Stimulated activated CD4-positive, alpha-beta T cell treated with anti-CD3 and anti-CD28 coated beads, Interleukin-12 subunit alpha, Interleukin-12 subunit beta, amount 100 ng/mL, for 24 hours (primary cell): ENCODE measurements around the gene FNDC3A.

Experiments used
- DNase-seq, 2 experiments: peaks; one replicate each; pipeline ENCODE4 v3.0.0-alpha.2; 2020; ENCODE audit warnings: low read depth in 2 of 2

FNDC3A gene

GRCh38 chr13:48975856-48976575 is at the start of gene FNDC3A:
Gene FNDC3A, plus strand, starts transcription at chr13:48975912. Its CDS starts 30,279 bp downstream, at chr13:49006191.
- DNase-seq, result peak; percentile 77 to 81

DNA sequence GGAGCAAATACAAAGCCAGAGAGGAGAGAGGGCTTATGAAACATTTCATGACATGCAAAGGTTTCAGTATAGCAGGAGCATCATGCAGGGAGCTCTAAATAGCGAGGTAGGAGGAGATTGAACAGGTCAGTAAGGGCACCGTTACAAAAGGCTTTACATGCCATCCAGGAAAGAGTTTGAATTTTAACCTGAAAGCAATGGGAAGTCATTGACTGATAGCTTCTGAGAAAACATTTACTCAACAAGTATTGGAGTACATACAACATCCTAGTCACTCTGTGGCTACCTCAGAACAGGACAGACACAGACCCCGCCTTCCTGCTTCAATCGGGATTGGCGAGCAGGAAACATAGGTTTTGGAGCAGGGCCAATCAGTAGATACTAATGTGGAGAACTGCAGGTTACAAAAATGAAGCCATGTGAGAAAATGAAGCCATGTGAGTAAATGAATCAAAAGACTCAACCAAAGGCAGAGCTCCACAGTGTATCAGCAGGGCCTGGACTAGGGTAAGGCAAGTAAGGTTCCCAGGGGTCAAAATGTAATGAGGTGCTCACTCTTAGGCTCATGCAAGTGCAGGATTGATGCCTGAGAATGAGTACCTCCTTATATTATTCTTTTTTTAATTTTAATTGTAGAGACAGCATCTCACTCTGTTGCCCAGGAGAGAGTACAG is 46.8 kb upstream of the FNDC3A start:
- no peak for DNase-seq

DNA sequence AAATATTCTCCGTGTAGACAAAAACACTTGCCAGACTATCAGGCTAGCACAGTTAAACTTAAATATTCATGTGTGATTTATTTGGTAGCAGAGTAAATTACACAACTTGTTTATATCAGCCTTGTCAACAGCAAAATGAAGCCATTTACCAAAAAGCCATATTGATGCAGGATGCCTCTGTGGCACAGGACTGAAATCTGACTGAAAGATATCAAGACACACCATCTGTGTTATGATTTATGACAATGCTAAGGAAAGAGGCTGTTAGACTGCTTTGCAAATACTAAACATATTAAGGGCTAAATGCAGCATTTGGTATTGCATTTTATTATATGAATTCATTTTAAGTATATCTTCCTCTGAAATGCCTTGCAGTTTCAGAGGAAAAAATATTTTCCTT is 44.8 kb upstream of the FNDC3A start:
- no peak for DNase-seq

DNA sequence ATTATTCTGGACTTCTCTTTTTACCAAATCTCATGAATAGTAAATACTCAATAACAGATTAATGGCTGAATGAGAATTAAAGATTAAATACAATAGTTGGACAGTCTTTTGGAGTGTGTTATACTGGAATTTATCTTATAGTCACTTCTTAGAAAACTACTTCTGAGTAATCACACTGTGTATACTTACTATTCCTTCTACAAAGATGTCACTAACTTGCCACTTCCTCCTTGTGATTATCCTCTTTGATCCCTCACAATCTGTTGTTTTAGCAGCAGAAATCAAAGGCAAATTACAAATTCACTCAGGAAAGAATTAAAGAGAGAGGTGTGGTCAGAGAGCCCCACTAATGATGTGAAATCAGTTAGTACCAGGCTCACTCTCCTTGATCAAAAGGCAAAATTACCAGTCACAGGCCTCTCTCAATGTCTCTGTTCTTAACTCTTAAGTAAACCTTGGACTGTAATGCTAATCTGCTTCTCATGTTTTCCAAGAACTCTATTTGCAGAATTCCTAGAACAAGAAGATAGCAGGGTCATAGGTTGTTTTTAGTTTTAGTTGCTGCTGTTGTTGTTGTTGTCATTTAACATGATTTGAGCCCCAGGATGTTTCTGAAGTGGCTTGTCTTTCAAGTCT is 37.3 kb upstream of the FNDC3A start:
- DNase-seq, result no peak

- DNase-seq, result no peak
Observed at GRCh38 chr13:48939728-48940127, 36.0 kb upstream of the FNDC3A start.

GRCh38 chr13:48942131-48942530 is 33.6 kb upstream of the FNDC3A start:
- DNase-seq, result no peak

GRCh38 chr13:48944221-48944620 is 31.5 kb upstream of the FNDC3A start:
- no peak for DNase-seq

- no peak for DNase-seq
Observed at GRCh38 chr13:48945626-48946025, 30.1 kb upstream of the FNDC3A start.

- no peak for DNase-seq
Observed at GRCh38 chr13:48946163-48946562, 29.5 kb upstream of the FNDC3A start.

DNA sequence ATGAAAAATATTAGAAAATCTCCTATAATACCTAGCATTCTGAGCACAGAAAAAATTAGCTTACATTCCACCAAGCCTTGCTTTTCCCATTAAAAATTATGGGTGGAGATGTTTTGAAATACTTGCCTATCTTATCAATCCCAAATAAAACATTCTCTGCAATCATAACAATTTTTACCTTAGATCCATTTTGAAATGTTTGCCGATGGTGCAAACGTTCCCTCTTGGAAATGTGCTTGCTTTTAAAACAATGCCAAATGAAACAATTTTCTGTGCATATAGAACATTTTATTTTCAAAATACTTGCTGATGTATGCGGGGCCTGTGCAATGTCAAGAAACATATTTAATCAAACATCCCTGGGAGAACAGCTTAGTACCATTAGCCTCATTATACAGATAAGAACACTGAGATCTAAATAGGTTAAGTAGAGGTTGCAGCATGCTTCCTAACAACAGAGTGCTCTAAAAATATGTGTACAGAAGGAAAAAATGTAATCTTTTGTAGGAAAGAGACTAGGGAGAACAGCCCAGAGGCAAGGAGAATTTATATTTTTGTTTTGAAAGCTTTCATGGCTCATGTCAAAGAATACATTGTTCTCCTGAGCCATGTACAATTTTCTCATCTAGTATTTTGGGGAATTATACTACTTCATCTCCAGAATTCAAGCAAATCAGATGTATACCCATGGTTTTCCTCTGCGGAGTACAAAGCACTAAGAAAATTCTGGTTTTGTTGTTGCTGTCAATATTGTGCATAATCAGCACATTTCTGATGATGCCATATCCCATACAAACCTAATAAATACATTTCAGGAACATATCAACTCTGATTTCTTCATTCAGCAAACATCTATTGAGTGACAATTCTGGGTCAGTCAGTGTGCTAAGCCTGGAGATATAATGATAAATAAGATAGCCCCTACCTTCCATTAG is 25.9 kb upstream of the FNDC3A start:
- no peak for DNase-seq

DNA sequence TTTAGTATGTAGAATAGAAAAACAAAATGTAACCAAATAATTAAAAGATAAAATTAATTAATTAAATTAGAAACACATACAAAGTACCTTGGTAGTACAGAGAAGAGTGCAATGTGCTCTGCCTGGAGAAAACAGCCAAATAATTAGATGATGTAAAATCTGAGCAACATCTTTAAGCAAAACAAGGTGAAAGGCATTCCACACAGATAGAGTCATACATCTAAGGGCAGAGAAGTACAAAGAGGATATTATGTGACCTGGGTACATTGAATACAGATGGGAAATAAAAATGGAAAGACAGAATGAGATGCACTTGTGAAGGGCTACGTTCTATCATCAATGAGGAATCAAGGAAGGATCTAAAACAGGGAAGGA is 25.2 kb upstream of the FNDC3A start:
- DNase-seq, result no peak

GRCh38 chr13:48954081-48954480 is 21.6 kb upstream of the FNDC3A start:
- no peak for DNase-seq

DNA sequence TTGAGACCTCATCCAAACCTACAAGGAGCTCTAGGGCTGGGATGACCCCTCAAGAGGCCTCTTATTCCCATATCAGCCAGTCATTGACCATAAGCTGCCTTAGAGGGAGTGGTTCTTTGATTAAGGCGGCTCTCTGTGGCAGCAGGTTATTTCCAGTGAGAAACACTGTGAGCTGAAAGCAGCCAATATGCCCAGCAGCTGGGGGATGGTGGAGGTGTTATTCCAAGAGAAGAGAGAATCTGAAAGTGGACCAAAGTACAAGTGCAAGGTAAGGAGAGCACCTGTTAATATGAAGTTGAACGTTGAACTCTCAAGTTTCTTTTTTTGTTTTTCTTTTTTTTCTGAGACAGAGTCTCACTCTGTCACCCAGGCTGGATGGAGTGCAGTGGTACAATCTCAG is 20.2 kb upstream of the FNDC3A start:
- DNase-seq, result no peak

GRCh38 chr13:48961379-48961778 is 14.3 kb upstream of the FNDC3A start:
- DNase-seq, result no peak

DNA sequence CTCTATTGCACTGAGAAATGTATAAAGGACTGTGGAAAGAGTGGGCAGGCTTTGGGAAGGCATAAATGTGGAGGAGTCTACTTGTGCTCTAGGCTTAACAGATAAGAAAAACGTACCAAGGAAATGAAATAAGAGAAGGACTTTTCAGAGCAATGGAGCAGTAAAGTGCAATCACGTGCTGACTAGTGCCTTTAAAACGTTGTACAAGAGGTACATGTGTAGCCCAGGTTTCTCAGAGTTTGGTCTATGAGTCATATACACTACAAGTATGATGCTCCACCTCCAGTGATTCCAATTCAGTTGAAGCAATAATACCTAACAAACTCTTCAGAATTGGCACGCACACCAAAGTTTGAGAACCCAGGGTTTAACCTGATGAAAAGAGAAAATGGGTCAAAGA is 13.4 kb upstream of the FNDC3A start:
- no peak for DNase-seq

DNA sequence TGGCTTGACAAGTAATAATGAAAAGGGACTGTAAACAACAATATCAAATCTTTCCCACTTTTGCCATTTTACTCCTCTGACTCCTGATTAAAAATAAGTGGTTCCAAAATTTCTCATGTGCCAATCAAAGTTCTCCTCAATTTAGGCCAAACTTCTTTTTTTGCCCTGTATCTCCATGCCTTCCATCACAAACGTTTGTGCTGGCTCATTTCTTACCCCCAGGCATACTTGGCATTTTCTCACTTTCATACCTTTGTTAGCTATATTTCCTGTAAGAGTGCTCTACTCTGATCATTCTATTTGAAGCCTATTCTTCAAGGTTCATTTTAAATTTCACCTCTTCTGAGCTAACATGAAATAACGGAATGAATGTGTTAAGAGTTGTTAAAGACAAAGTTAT is 10.0 kb upstream of the FNDC3A start:
- DNase-seq, result no peak

DNA sequence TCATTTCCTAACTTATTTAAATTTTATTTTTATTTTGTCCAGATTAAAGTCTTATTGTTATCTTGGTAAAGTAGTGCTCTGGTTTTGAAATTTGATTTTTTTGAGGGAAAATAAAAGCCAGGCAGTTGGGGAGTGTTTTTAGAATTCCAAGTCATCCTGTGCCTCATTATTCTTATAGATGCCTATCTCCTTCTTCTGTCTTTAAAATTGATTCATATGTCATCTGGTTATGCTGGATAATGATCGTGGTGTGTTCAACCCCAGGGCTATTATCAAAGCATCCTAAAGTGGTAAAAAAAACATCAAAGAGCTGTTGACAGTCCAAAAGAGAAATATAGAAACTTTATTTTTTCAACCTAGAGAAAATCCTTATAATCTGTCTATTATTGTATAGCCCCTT is 6.0 kb upstream of the FNDC3A start:
- no peak for DNase-seq

DNA sequence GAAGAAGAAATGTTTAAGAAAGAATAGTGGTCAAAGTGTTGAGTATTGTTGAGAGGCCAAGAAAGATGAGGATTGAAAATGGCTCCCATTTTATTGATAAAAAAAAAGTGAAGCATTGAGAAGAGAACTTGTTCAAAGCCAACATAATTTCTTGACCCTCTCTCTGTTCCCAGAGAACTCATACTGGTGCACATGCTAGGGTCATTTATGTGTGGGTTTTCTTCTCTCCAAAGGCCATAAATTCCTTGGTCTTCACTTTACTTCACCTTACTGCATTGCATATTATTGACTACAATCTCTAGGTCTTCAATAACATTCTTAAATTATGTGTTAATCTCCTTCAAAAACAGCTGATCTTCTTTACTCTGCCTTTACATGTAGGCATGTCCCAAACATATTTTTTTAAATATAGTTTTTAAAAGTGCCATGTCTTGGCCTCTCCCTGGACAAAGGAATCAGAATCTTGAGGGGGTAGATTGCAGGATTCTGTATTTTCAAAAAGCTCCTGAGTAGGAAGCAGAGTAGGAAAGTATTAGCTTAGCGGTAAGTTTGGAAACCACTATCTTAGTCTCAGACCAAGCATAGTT is 1.8 kb upstream of the FNDC3A start:
- no peak for DNase-seq

- no peak for DNase-seq
Observed at GRCh38 chr13:48975101-48975855, 434 bp upstream of the FNDC3A start.

- no peak for DNase-seq
Observed at GRCh38 chr13:48976576-48977285, 1.0 kb downstream of the FNDC3A start.
